ENCODE measurements around the gene CCDC146.

CCDC146 gene

DNA sequence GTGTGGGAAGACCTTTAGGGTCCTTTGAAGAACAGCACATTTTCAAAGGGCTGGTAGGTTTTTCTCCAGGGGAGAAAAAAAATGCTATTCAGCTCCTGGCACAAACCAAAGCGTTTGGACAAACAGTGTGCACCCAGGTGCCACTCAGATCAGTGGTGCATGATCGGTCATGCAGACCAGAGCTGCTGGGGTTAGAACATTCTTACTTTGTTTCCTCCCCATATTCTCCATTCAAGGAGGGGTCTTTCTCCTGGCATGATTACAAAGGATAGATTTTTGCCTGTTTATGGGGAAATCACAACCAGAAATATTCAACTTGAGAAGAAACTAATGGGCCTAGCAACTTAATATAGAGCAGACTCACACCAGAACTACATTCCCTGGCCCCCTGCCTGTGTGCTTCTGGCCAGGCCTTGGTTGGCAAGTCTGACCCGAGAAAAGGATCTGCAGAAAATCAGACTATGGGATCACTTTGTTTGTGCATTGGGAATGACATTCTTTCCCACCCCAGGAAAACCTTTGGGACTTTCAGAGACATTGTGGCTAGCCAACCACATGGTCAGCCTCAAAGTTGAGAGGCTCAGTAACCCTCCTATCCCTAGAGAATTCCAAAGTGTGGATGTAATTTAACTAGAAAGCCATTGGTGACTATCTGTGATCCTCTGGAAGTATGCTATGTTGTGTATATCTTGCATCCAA, 159.5 kb downstream of the CCDC146 start:
- DNase-seq (ENCODE audit: low read depth in 2 of 2, low spot score in 1 of 2), result no peak

DNA sequence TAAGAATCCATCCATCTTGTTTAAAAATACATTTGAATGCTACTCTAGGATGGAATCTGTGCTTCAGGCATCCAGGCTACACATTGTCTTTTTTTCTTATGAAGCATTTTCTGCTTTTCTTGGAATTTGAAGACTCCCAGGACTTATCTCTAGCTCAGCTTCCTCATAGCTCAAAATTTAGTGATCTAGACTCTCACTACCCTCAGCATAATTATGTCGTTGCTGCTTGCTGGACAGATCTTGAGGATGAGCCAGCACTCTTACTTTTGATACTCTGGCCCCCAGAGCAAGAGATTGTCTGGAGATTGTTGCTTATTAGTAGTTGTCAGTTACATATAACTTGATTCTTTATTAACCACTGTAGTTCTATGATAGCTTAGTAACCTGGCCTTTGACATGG, 160.5 kb downstream of the CCDC146 start:
- DNase-seq (ENCODE audit: low read depth in 2 of 2, low spot score in 1 of 2), result no peak

DNA sequence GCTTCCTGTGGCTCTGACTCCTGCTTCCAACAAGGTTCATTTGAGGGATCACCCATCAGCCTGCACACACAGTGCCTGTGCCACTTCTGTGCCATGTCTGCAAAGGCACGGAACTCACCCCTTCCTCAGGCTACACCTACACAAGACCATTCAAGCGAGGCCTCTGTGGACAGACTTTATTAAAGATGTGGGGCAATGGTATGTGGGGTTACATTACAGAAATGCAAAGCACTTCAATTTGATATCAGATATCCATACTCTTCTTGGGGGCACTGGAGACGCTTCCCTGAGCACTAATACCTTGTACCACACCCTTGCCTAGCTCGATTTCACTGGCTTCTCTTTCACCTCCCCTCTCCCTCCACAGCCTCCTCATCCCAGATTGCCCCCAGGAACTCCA, 161.6 kb downstream of the CCDC146 start:
- DNase-seq (ENCODE audit: low read depth in 2 of 2, low spot score in 1 of 2), result no peak

DNA sequence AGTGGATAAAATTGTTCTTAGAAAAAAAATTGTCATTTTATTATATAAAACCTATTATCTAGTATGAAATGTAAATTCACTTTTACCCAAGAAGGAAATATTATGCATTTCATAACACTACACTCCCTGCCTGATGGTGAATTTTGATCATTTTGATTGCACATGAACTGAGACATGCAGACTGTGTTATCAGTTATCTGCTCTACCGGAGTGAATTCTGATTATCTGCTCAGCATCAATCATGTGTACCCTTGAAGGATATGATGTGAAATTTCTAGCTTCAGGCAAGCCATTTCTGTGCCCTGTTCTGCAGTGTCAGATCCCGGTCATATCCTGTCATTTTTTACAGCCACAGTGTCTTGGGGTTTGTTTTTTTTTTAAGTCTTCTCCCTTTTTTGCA, 162.2 kb downstream of the CCDC146 start:
- DNase-seq (ENCODE audit: low read depth in 2 of 2, low spot score in 1 of 2), result no peak

DNA sequence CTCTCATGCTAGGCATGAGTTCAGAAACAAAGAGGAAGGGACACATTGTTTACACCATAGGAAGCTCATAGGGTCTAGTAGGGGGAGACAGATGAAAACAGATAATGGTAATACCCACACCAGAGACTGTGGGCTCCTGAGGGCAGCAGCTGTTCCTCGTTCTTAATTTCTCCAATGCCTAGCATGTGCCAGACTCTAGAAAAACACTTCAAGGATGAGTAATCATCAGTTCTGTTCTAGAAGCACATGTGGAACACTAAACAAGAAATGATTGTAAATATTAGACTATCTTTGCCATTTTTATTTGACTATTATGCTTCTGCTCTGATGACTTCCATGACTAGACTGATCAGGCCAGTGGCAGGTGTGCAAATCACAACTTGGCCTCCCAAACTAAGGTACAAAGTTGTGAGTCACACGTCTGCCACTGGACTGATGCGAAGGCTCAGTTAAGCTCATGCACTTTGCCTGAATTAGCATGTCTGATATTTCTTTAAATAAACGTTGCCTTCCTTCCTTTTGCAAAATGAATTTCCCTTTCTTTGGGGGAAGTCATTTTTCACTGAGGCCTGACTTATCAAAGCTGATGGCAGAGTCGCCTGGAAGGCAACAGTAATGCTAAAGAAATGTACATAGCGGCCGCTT, 166.4 kb downstream of the CCDC146 start:
- no peak for DNase-seq (ENCODE audit: low read depth in 2 of 2, low spot score in 1 of 2)

DNA sequence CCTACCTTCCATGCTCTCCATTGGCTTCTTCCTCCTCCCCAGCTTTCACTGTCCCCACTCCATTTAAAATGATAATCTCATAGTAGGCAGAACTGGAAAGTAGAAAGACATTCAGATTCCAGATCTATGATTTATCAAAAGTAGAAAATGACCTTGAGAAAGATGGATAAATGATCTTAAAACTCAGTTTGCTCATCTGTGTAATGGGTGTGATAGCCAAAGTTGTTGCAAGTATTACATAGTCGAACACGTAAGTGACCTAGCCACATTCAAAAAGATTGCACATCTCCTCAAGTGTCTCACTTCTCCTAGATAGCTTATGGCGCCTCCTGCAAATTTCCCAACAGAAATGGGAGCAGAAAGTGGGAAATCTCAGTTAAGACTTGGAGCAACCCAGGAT, 167.0 kb downstream of the CCDC146 start:
- no peak for DNase-seq (ENCODE audit: low read depth in 2 of 2, low spot score in 1 of 2)

DNA sequence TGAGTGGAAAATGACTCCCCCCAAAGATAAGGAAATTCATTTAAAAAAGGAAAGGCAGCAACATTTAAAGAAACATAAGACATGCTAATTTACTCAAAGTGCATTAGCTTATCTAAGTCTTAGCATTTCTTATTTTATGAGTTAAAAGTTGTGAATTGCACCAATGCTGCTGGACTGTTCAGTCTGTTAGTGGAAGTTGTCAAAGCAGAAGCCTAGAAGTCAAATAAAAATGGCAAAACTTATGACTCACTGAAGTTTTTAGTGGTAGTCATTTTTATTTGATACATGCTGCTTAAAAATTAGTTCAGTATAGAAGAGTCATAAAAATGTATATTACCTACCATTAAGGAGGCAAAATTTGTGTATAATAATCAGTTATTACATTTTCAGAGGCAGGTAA, 168.0 kb downstream of the CCDC146 start:
- DNase-seq (ENCODE audit: low read depth in 2 of 2, low spot score in 1 of 2), result no peak

DNA sequence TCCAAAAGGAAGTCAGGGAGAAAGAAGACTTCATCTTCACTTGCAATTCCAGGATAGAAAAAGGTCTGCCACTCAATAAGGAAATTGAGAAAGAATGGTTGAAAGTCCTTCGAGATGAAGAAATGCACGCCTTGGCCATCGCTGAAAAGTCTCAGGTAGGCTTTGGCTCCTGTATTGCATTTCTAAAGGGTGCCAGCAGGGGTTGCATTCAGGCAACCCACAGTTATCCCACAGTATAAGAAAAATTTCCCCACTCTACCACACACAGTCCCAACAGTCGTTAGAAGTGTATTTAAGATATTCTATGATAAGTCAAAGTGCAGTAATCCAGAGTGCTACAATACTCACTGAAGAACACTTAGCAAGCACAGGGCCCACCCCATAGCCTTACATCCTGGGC, 170.6 kb downstream of the CCDC146 start:
- DNase-seq (ENCODE audit: low read depth in 2 of 2, low spot score in 1 of 2), result no peak

DNA sequence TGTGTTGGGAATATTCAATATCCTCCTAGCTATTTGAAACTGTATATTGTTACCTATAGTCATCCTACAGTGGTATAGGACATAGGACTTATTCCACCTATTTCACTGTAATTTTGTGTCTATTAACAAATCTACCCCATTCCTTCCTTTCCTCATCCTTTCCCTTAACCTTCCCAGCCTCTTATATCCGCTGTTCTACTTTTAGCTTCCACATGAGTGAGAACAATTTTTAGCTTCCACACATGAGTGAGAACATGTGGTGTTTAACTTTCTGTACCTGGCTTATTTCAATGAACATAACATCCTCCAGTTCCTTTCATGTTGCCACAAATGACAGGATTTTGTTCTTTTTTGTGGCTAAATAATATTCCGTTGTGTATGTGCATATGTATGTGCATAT, 173.1 kb downstream of the CCDC146 start:
- DNase-seq (ENCODE audit: low read depth in 2 of 2, low spot score in 1 of 2), result no peak

DNA sequence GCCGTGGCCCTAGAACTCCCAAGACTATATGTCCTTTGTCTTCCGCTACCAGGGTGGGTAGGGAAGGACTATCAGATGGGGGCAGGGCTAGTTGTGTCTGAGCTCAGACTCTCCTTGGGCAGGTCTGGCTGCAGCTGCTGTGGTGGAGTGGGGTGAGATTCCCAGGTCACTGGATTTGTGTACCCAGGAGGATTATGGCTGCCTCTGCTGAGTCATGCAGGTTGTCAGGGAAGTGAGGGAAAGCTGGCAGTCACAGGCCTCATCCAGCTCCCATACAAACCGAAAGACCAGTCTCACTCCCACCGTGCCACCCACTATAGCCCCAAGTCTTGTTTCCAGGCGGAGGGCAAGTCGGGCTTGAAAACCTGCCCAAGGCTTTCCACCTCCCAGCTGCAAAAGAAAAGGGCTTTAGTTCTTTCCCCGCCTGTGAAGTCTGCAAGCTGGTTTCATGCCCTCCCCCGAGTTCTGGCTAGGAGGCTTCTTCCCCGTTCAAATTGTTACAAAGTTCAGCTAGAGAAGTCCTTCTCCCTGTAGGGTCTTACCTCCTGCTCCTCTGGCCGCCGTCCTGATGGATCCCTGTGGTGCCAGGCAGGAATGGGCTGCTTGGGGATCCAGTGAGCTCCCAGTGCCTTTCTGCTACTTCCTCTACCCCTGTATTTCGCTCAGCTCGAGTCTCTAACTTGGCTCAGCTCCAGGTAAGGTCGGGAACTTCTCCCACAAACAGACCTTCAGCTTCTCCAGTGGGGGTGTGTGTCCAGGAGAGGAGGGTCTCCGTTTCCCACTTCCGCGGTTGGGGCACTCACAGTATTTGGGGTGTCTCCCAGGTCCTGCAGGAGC, 184.0 kb downstream of the CCDC146 start:
- no peak for DNase-seq (ENCODE audit: low read depth in 2 of 2, low spot score in 1 of 2)

DNA sequence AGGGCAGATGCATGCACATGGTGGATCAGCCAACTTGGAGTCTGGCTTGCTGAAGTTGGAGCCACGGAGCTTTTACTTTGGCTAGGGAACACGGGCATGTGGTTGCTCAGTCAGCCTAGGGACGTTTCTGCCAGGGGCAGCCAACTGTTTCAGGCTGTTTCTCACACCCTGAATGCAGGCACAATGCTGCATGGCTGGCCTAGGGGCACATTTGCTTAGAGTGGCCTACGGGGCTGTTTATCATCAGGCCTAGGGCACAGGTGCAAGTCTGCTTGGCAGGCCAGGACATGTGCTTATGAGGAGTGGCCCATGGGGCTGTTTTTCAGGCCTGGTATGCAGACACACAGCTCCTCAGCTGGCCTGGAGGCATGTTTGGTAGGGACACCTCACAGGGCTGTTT, 186.4 kb downstream of the CCDC146 start:
- no peak for DNase-seq (ENCODE audit: low read depth in 2 of 2, low spot score in 1 of 2)

DNA sequence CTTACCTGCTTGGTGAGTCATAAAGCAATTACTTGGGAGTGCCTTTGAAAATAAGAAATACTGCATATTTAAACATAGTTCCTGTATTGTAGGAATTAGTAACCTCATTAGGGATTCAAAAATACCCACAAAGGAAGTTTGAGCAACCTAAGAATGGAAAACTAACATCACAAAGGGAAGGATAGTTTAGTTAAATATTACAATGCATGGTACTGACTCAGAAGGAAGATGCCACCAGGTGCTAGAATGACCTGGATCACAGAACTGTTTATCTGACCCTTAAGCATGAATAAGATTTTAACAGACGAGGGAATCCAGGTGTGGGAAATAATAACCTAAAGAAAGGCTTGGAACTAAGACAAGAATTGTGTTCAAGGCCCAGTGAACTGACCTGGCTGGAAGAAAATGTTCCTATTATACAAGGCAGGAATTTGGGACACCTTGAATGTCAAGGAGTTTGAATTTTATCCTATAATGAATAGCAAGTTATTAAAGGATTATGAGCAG, 187.4 kb downstream of the CCDC146 start:
- no peak for DNase-seq (ENCODE audit: low read depth in 2 of 2, low spot score in 1 of 2)

DNA sequence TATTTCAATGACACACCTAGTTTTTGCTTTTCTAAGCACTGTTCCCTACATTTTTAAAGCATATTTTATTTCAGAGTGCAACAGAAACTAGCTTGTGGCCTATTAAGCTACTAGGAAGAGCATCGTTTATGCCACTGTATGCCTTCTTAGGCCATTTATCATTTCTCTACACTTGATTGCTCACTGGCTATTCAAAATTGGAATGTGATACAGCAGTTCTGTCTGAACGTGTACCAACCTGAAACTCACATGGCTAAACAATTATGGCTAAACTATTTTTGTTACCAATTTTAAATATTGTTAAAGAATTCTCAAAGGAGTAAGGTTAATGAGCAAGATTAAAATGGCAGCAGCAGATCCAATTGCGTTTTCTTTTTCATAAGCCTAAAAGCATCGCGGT, 188.6 kb downstream of the CCDC146 start:
- no peak for DNase-seq (ENCODE audit: low read depth in 2 of 2, low spot score in 1 of 2)

DNA sequence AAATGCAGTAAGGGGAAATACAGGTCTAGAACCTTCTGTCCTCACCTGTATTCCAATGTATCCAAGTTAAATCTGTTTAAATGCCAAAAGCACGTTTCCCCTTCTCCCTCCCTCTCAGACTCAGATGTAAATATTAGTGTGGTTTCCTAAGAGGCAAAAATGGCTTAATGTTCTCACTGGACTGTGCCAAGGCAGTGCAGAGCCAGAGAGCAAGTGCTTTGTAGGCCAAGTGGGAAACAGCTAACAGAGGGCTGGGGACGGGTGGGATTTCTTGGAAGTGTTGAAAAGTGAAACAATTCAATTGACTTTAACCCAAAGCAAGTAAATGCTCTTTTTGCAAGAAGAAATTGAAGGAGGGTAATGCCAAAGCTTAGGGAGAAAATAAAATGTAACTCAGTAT, 190.7 kb downstream of the CCDC146 start:
- DNase-seq (ENCODE audit: low read depth in 2 of 2, low spot score in 1 of 2), result no peak

DNA sequence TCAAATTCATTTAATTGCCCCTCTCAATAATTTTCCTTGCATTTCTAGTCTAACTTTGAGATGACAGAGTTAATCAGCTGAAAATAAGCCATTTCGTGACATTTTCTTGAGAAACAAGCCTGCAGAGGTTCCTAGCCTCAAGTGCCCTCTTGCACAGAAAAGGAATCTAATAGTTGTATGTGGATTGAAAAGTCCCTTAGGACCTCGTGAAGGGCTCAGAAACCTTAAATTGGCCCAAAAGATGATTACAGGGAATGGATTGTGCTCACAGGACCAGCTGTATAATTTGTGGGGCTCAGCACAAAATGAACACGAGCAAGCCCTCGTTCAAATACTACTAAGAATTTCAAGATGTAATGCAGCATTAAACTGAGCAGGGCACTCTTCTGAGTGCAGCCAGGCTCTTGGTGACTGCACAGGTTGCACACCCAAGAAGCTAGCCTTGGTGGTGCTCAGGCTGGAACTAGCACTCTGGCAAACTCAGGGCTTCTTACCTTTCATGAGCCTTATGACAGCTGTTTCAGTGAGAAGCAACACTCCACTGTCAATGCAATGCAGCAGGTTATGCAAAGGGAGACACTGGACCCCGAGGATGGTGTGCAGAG, 191.6 kb downstream of the CCDC146 start:
- no peak for DNase-seq (ENCODE audit: low read depth in 2 of 2, low spot score in 1 of 2)

DNA sequence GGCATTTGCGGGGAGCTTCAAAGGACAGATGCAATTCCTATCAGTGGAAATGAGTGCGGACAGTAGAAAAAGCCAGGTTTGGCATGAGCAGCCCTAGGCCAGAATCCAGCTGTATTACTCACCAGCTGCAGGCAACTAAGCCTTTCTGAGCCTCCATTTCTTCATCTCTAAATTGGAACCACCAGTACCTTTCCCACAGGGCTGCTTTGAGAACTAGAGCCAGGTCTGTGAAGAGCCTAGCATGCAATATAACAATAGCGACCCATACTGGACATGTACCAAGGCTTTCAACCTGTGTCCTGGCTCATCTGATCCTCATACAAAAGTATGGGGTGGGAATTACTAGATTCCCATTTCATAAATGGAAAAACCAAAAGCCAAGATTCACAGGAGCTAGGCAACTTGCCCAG, 192.8 kb downstream of the CCDC146 start:
- no peak for DNase-seq (ENCODE audit: low read depth in 2 of 2, low spot score in 1 of 2)

DNA sequence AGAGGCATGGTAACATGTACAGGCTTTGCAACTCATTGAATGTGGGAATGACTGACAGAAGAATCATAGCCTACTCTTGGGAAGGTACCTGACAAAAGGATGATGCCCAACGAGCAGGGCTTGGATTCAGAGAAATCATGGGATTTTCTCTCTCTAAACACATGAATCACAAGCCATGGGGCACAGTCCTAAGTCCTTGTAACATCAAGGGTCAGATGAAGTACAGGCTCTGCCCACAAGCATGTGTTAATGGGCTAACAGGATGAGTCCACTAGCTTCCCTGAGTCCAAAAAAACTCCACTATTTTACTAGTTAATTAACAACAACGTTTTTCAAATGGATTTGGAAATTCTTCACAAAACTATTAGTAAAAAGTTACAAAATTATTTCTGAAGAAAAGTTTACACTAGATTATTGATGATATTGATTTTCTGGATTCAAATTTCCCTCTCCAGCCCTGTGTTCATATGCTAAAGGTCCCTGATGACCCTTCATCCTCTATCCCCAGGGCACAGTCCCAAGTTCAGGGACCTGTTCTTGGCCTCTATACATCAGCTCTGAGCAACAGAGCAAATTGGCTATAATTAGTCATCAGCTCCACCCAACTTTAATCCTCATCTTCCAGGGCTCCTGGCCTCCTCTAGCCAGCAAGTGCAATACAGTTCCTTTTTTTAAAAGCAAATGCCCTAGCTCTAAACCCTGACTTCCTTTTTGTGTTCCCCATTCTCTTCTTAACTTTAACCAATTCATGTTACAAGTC, 194.0 kb downstream of the CCDC146 start:
- DNase-seq (ENCODE audit: low read depth in 2 of 2, low spot score in 1 of 2), result no peak

DNA sequence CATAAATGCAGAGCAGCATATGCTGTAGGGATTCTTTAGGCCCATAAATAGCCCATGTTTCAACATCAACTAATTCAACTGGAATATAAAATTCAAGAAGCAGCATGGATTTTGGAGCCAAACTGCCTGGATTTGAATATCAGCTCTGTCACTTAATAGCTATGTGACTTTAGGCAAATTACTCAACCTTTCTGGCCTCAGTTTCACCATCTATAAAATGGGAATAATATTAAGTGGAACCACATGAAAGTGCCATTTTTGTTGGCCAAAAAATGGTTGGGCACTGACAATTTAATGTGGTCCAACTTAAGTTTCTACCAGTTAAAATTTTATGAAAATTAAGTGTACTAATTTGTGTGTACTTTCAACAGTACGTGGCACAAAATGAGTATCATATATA, 195.6 kb downstream of the CCDC146 start:
- no peak for DNase-seq (ENCODE audit: low read depth in 2 of 2, low spot score in 1 of 2)

DNA sequence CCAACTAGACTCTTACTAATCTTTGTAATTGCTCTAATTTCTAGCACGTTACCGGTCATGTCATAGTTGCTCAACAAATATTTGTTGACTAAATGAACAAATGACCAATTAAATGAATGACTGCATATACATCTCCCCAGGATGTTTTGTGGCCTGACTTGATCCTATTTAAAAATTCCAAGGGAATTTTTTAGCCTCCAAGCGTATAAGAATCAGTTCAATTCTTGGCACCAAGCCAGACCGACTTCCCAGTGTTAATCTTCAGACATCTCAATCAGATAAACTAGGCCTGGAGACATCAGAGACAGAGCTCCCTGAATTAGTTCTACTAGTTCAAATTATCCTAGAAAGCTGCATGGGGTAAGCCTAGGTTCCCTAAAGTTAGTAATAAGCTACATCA, 197.7 kb downstream of the CCDC146 start:
- no peak for DNase-seq (ENCODE audit: low read depth in 2 of 2, low spot score in 1 of 2)

DNA sequence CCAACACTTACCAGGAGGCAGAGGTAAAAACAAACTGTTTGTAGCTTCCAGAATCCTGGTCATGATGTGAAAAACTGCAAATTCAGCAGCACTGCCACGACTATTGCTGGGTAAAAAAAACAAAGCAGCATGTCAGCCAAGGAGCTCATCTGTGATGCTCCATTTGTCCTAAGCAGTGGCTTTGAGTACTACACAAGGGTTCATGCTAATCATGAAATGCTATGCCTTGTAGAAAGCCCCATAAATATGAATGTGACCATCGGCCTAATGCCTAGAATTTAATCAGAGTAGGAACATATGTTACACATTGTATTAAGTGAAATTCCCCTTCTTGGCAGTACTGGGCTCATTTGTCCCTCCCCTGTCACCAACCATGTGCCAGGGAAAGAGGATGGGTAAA, 198.3 kb downstream of the CCDC146 start:
- DNase-seq (ENCODE audit: low read depth in 2 of 2, low spot score in 1 of 2), result no peak

DNA sequence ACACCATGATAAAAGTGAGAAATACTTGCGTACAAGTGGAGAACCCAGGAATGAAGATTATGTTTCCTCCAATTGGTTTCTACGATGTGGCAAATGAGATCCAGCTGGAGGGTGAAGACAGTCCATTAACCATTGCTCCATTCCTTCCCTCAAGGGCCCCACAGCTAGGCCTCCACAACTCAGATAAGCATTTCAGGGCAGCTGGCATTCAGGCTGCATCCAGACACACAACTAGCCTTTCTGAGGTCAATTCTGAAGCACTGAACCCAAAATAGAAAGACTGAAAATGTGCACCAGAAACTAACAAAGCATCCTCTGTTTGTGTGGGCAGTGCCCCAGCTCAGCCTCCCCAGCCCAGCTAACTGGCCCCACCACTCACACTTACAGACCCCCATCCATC, 198.9 kb downstream of the CCDC146 start:
- no peak for DNase-seq (ENCODE audit: low read depth in 2 of 2, low spot score in 1 of 2)
